ENCODE measurements around the gene PCBD1.
"Not testable (repeated sequence)": the region's sequence is repeated elsewhere in the genome, so short reads cannot be mapped to it uniquely, and the experiment has no call there.

Gene PCBD1

DNA sequence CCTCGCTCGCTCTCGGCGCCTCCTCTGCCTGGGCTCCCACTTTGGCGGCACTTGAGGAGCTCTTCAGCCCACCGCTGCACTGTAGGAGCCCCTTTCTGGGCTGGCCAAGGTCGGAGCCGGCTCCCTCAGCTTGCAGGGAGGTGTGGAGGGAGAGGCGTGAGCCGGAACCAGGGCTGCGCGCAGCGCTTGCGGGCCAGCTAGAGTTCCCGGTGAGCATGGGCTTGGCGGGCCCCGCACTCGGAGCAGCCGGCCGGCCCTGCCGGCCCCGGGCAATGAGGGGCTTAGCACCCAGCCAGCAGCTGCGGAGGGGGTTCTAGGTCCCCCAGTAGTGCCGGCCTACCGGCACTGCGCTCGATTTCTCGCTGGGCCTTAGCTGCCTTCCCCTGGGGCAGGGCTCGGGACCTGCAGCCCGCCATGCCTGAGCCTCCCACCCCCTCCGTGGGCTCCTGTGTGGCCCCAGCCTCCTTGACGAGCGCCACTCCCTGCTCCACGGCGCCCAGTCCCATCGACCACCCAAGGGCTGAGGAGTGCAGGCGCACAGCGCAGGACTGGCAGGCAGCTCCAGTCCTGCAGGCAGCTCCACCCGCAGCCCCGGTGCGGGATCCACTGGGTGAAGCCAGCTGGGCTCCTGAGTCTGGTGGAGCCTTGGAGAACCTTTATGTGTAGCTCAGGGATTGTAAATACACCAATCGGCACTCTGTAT lies 26.7 kb downstream of the PCBD1 start:
- not testable (repeated sequence) for DNase-seq

GRCh38 chr10:70858759-70859158 lies 29.6 kb downstream of the PCBD1 start:
- no peak for DNase-seq

DNA sequence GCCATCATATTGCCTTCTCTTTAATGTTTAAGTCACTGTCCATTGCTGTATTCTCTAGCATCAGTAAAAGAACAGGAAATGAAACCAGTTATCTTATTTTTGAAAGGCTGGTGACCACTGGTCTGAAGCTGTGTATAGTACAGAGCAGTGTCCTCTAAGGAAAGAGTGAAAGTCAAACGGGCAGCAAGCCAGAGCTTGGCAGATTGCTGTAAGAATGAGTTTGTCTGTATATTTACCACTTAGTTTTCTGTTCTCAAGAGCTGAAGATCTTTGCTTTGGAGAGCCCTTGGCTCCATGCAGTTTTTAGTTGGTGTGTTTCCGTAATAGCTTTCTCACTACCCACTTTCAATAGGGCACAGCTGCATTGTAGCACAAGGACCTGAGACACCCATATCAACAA lies 31.9 kb downstream of the PCBD1 start:
- no peak for DNase-seq

GRCh38 chr10:70853457-70853856 lies 34.9 kb downstream of the PCBD1 start:
- DNase-seq, result no peak

GRCh38 chr10:70853038-70853437 lies 35.3 kb downstream of the PCBD1 start:
- DNase-seq, result no peak

- no peak for DNase-seq
These were observed 36.5 kb downstream of the PCBD1 start for GRCh38 chr10:70851597-70852475.

- DNase-seq, result no peak
These were observed 38.3 kb downstream of the PCBD1 start for GRCh38 chr10:70850097-70850496.

DNA sequence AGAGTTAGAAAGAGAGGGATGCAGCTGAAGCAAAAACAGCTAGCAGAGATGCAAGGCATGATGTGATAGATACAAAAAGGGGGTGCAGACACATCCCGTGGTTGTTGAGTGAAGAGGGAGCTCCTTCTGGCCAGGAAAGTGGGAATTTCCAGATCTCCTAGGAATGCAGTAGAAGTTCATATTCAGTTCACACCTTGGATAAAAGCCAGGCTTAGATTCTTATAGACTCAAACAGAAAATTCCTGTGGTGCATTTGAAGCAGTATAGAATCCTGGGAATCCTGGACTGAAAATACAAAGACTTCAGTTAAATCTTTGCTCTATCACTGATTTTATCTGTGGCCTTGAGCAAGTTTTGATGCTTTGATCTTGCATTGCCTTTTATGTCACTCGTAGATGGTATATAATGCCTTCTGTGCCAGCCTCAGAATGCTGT lies 38.8 kb downstream of the PCBD1 start:
- DNase-seq, result no peak

- no peak for DNase-seq
These were observed 40.6 kb downstream of the PCBD1 start for GRCh38 chr10:70847659-70848360.

DNA sequence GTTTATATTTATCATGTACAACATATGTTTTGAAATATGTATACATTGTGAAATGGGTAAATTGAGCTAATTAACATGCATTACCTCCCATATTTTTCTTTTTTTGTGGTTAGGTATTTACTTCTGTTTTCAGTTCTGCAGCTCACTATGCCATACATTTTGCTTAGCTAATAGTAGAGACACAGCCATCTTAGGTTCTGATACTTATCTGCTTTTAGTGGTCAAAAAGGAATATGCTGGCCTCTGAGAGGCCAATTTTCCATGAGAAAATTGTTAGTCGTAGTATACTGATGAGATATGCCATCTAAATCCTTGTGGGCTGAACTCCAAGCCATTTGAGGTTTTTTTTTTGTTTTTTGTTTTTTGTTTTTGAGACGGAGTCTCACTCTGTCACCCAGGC lies 41.6 kb downstream of the PCBD1 start:
- no peak for DNase-seq

DNA sequence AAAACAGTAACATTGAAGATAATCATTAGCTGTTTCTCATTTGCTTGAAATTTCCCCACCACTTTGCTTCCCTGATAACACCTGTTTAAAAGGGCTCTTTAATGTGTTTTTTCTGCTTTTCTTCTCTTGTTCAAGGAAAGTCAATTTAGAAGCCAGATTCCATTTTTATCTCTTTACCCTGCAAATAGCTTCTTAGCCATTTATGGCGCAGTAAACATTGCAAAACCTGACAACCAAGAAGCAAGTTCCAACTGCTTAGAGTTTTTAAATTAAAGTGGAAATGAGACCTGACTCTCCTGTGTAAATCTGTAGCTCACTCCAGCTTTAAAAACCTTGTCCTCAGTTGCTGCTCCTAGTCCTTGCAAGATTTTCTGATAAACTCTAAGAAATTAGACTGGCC lies 42.5 kb downstream of the PCBD1 start:
- no peak for DNase-seq

GRCh38 chr10:70845256-70845655 lies 43.1 kb downstream of the PCBD1 start:
- no peak for DNase-seq

DNA sequence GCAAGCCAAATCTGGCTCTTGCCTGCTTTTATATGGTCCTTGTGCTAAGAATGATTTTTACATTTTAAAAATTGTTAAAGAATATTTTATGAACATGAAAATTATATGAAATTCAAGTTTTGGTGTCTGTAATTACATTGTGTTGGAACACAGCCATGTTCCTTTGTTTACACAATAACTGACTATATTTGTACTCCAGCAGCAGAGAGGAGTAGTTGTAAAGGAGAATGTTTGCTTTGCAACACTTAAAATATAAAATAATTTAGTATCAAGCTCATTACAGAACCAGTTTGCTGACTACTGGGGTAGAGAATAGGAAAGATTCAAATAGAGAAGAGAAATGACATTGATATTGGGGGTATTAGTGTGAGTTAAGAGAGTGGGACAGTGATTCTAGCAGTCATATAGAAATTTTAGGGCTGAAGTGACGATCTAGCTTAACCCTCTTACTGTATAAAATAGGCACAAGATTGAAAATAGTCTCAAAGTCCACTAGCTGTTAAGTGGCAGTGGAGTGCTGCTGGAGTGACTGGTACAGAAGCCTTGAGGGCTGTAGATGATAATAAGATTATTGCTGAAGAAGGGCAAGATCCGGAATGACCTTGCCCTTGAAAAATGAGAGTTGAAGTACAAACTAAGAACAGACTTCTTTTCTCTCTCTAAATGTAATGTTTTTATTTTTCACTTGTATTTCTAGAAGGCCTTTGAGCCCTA lies 44.4 kb downstream of the PCBD1 start:
- DNase-seq, result no peak

DNA sequence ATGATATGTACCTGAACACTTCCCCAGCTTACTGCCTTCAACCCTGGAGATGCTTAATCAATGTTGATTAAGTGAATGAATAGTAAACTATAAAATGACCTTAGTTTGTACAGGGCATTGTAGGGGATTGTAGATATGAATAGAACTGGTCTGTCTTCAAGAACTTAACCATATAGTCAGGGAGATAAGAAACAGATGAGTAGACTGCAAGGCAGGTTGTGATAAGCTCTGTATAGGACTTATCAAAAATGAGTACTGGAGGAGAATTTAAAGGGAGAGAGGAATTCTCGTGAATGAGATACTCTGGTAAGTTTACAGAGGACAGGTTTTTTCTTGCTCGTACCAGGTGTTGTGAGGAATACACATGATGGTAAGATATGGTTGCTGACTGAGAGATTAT lies 45.0 kb downstream of the PCBD1 start:
- no peak for DNase-seq

DNA sequence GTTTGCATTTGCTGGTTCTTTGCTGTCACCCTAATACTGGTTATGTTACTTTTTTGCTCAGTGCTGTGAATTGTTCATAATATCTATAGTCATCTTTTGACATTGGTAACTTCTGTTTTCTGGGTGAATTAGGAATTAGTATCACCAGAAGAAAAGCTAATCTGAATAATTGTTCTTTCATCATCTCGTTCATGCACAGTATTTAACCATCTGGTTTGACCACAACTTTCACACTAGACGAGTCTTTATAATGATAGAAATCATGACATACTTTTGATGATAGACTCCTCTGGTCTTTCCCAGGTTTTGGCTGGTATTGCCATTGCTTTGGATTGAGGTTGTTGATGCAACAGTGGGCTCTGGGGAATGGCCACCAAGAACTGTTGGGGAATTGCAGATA lies 47.5 kb downstream of the PCBD1 start:
- DNase-seq, result no peak

DNA sequence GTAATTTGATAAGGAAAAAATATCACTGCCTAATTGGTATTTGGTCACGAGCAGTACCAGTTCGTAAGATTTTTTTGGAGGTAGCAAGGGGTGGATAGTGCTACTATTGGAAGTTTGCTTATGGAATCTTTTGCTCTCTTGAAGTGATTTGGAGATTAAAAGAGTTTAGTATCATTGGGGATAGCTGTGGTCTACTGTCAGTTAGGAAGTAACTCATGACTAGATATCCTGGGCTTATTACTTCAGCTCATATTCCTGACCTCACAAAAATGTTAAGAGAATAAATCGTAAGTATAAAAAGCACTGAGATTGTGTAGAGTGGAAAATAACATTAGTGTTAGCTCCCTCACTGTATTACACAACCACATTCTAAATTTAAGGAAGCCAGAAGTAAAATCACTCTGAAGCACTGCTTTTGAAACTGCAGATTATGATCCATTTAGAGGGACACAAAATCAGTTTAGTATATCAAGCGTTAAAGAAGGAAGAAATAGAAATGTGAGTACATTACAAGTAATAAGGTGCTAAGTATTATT lies 50.0 kb downstream of the PCBD1 start:
- no peak for DNase-seq

GRCh38 chr10:70837660-70838059 lies 50.7 kb downstream of the PCBD1 start:
- DNase-seq, result no peak

DNA sequence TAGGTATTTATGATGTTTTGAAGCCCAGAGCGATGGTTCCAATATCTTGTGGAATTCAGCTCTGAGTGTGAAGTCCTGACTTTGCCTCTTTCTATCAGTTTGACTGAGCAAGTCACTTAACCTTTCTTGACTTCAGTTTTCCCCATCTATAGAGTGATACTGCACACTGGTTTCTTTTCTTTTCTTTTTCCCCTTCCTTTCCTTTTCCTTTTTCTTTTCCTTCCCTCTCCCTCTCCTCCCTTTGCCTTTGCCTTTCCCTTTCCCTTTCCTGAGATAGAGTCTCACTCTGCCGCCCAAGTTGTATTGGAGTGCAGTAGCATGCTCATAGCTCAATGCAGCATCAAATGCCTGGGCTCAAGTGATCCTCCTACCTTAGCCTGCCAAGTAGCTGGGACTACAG lies 52.0 kb downstream of the PCBD1 start:
- no peak for DNase-seq

DNA sequence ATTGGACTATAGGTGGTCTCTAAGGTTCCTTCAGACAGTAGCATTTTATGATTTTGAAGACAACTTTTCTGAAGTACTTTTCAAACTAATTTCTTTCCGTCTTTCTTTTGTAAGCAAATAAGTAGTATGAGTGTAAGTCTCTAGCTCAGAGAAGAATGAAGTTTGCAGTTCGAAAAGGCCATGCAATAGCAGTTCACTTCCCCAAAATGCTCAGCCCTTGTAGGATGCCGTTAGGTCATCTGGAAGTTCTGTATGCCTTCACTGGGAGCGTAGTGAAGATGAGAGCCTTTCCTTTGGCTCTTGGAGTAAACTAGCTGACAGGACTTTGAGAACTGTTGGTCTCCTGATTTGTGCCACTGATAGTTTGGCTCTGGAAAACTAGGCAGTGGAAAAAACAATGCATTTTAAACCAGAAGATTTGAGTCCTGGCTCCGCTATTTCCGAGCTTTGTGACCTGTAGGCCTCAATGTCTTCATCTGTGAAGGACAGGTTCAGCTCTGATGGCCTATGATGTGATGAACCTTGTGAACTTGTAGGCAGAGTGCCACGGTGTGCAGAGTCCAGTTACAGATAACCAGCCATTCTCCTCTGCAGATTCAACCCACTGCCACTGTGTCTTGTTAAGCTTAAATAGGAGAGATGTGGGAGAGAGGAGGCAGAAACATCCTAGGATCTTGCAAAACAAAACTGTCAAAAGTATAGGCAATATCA lies 53.8 kb downstream of the PCBD1 start:
- no peak for DNase-seq

DNA sequence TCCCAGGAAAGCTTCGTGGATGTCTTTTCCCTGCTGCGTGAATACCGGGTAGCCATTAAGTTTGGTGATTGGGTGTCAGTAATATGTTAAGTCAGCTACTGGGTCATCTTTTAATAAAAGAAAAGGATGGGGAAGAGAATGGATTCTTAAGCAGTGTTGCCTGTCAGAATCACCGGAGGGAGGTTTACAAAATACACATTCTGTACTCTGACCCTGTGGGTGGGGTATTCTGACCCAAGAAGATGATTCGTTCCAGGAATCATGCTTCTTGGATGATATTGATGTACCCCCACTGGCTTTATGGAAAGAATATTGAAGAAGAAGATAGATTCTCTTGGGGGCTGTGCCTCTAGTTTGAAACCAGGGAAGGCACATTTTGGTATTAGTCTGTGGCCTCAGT lies 54.3 kb downstream of the PCBD1 start:
- no peak for DNase-seq

DNA sequence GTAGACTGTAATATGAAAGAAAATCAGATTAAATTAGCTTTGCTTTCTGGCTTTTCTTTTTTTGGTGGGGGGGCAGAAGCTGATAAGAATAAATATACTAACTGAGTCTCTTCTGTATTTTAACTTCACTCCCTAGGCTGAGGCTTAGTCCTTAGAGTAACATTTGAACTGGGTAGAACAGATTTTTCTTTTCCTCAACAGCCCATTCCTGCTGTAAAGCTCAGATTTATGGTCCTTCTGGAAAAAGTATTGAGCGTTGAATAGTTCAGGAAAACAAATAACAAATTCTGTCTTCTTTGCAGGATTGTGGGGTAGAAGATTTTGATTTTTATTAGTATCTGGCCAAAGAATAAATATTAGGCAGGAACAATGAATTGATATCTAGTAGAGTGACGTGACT lies 54.8 kb downstream of the PCBD1 start:
- DNase-seq, result no peak

Data from midbrain (tissue), 1 donor.